Panc1 (cell line): ENCODE data around the gene EPHA6.

Source experiments
- POLR2AphosphoS5 ChIP-seq: IDR thresholded peaks from 2 replicates; pipeline ENCODE4 v1.6.1; 2012; ENCODE audit warnings: mild to moderate bottlenecking, low read depth, low read length, moderate library complexity
- TCF7L2 ChIP-seq: IDR thresholded peaks from 2 replicates; pipeline ENCODE4 v1.6.1; 2011; ENCODE audit warnings: mild to moderate bottlenecking, low read depth, low read length, inconsistent platforms
- TF ChIP-seq, protein P1 (sequence below): fragments of 450-650 bp; IDR thresholded peaks from 2 replicates; pipeline ENCODE4 v1.5.1; 2017; ENCODE audit warnings: mild to moderate bottlenecking

DNA sequence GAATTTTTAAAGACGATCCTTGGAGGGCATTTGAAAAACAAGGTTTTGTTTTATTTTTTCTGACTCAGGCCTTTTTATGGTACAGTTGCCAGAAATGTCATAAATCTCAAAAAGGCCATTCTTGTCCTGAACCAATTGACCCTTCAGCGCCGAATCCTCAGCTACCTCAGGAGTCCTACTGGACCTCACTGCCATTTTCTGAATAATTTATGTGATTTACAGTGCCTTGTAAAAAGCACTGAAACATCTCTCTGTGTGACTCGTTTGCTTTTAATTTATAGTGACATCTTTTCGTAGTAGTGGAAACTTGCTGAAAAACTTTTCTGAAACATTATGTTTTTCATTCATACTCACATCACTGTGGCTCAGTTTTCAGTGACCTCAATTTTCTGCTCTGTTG lies 878.0 kb downstream of the EPHA6 start:
- TF ChIP-seq, protein P1, sequence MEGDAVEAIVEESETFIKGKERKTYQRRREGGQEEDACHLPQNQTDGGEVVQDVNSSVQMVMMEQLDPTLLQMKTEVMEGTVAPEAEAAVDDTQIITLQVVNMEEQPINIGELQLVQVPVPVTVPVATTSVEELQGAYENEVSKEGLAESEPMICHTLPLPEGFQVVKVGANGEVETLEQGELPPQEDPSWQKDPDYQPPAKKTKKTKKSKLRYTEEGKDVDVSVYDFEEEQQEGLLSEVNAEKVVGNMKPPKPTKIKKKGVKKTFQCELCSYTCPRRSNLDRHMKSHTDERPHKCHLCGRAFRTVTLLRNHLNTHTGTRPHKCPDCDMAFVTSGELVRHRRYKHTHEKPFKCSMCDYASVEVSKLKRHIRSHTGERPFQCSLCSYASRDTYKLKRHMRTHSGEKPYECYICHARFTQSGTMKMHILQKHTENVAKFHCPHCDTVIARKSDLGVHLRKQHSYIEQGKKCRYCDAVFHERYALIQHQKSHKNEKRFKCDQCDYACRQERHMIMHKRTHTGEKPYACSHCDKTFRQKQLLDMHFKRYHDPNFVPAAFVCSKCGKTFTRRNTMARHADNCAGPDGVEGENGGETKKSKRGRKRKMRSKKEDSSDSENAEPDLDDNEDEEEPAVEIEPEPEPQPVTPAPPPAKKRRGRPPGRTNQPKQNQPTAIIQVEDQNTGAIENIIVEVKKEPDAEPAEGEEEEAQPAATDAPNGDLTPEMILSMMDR, result no peak
- TF ChIP-seq POLR2AphosphoS5 (no peak), TCF7L2 (no peak)
